Effector memory CD8-positive, alpha-beta T cell (primary cell): Measurements from ENCODE around the gene PPIC.
A peak's percentile ranks its signal among the peaks of the same experiment; 100 is the strongest.

Experiments used
- ATAC-seq: fragments of 150-1000 bp; cut with Tn5 transposase; replicated peaks from 2 replicates; pipeline ENCODE4 v1.10.0; 2021; ENCODE audit warnings: mild to moderate bottlenecking, moderate library complexity
- DNase-seq, 3 experiments: peaks; one replicate each; pipeline ENCODE4 v3.0.0; 2021
- H3K27ac Mint-ChIP-seq, 2 donors: one replicate each; pipeline ENCODE4 v1.8.0; 2022; ENCODE audit warnings: mild to moderate bottlenecking in 2 of 2, mixed read lengths in 2 of 2, moderate library complexity in 2 of 2
- H3K27me3 Mint-ChIP-seq, 2 donors: one replicate each; pipeline ENCODE4 v1.8.0; 2022; ENCODE audit warnings: mixed read lengths in 2 of 2
- H3K36me3 Mint-ChIP-seq: one replicate; pipeline ENCODE4 v1.8.0; 2022; ENCODE audit warnings: mild to moderate bottlenecking, moderate library complexity, mixed read lengths; ENCODE audit not compliant: insufficient read depth
- H3K4me1 Mint-ChIP-seq, 2 donors: one replicate each; pipeline ENCODE4 v1.8.0; 2022; ENCODE audit warnings: low read depth in 2 of 2, mixed read lengths in 2 of 2
- H3K4me3 Mint-ChIP-seq, 2 donors: one replicate each; pipeline ENCODE4 v1.8.0; 2022; ENCODE audit warnings: mild to moderate bottlenecking in 2 of 2, mixed read lengths in 2 of 2, moderate library complexity in 2 of 2
- H3K9me3 Mint-ChIP-seq, 2 donors: one replicate each; pipeline ENCODE4 v1.8.0; 2022; ENCODE audit warnings: mixed read lengths in 2 of 2
- total RNA-seq, 9 experiments: gene quantifications; one replicate each; lab custom pipeline; 2026; lab: John Stamatoyannopoulos, UW

PPIC gene
- total RNA-seq, result 0 to 1.5 (median 0) reads per million in 9 experiments

DNA sequence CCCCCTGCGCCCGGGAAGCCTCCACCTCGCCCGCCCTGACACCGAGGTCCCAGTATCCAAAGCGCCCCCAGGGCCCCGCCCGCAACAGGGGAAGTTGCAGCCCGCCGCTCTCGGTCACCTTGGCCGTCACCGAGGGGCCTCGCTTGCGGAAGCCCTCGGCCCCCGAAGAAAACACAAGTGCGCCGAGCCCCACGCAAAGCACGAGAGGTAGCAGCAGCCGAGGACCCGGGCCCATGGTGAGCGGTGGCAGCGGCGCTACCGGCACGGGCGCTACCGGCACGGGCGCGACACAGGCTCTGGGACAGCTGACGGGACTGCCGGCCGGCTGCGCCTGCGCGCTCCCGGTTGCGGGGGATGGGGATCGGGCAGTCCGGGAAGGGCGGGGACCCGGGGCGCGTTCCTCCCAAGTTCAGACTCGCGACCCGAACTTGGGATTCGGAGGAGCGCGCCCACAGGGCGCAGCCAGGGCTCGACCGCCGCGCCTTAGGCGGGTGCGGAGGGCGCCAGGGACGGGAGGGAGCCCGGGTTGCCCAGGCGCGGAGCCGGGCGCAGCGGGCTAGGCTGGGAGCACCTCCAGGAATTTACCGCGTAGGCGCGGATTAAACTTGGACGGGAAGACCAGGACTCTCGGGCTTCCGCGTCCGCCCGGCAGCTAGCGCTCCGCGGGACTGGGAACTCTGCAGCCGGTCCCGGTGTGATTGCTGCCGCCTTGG, at the start of gene PPIC:
Gene PPIC, minus strand, starts transcription at position 335 of the 713 bp plus-strand sequence. Its CDS starts 100 bp downstream, at position 235.
- no peak within 1 kb of the TSS for H3K27ac Mint-ChIP-seq
- no peak for DNase-seq
- H3K4me3 Mint-ChIP-seq, result peak within 1 kb of the TSS; percentile 59 to 72
- H3K9me3 Mint-ChIP-seq, result no peaks in the 10 kb centered on the region
- no peak for ATAC-seq
- H3K27me3 Mint-ChIP-seq, result peaks cover 66 to 74% of the 10 kb centered on the region in 2 donors
- H3K4me1 Mint-ChIP-seq, result peaks cover 9 to 10% of the 10 kb centered on the region in 2 donors
- peaks cover 2% of the 10 kb centered on the region for H3K36me3 Mint-ChIP-seq

- Mint-ChIP-seq H3K4me3 (no peak overlapping the region), H3K36me3 (peaks cover 3% of the 10 kb centered on the region), H3K9me3 (peaks cover 0 to 2% of the 10 kb centered on the region in 2 donors), H3K27ac (no peak overlapping the region), H3K4me1 (peaks cover 15 to 16% of the 10 kb centered on the region in 2 donors), H3K27me3 (peaks cover 66 to 88% of the 10 kb centered on the region in 2 donors)
- no peak for DNase-seq
- no peak for ATAC-seq
Observed at GRCh38 chr5:123085638-123086286, 49.2 kb upstream of the PPIC start.

DNA sequence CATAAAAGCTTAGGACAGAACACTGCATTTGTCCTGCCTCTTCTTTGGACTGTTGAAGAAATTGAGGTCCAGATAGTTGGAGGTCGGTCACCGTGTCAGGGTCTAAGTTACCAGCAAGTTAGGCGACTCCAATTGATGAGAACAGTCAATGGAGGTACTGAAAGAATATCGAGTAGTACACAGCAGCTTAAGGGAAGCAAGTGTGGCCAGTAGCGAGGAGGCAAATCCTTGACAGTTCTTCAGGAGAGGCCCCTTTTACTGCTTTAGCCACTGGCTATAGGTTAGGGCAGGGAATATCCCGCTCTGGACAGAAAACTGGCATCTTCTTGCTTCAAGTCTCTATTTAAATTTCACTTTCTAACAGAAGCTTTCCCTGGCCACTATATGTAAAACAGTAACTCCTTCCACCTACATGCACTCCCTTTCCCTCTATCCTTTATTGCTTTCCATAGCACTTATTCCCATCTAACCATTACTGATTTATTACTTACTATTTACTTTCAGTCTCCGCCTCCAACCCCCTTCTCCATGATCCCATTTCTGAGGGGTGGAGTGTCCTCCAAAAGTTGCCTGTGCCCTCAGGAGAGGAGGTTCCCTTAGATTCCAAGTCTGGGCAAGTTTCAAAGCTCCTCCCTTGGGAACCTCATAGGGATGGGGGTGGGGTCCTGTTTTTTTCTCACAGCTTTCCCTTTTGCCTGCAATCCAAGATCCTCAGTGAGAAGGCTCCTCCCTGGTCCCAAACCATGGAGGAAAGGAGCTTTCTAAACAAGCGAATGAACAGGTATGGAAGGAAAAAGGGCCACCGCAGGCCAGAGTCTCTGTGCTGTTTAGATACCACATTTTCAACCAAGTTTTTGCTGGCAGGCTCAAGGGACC, 48.4 kb upstream of the PPIC start:
- Mint-ChIP-seq H3K36me3 (peaks cover 3% of the 10 kb centered on the region), H3K4me3 (no peak overlapping the region), H3K9me3 (peaks cover 0 to 2% of the 10 kb centered on the region in 2 donors), H3K27ac (no peak overlapping the region), H3K27me3 (peaks cover 64 to 88% of the 10 kb centered on the region in 2 donors), H3K4me1 (peaks cover 14 to 15% of the 10 kb centered on the region in 2 donors)
- ATAC-seq, result no peak
- no peak for DNase-seq

DNA sequence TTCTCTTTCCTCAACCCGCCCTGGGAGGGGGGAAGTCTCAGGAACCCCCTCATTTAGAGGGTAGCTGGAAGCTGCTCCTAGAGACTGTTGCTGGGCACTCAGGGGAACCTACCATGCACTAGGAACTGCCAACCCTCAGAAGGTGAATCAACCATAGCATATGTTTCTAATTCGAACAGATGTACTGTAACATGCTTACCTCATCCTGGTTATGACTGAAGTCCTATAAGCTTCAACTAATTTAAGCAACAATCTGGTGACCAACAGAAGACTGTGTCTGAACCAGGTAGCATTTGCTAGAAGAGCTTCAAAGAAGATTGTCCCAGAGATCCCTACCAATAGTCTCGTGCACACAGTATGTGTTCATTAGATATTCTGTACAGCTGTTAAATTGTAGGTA, 46.8 kb upstream of the PPIC start:
- no peak for ATAC-seq
- Mint-ChIP-seq H3K9me3 (peaks cover 0 to 2% of the 10 kb centered on the region in 2 donors), H3K27me3 (peaks cover 63 to 81% of the 10 kb centered on the region in 2 donors), H3K4me3 (no peak overlapping the region), H3K4me1 (peaks cover 7 to 9% of the 10 kb centered on the region in 2 donors), H3K27ac (no peak overlapping the region), H3K36me3 (no peaks in the 10 kb centered on the region)
- DNase-seq, result no peak

DNA sequence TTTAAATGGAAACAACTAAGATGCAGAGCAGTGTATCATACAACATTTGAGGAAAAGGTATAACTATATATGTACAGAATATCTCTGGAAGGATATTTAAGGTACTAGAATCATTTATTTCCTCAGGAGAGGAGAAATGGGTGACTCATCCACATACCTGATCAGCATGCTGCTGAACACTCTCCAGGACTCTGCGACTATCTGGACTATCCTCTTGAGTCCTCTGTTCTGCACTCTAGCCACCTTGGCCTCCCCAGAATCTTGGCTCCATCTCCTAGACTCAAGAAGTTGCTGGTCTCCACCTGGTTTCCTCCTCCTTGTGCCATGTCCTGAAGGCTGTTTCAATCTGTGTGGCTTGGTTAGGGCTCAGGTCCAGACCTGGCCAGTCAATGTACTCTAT, 43.7 kb upstream of the PPIC start:
- Mint-ChIP-seq H3K9me3 (peaks cover 0 to 2% of the 10 kb centered on the region in 2 donors), H3K4me3 (no peak overlapping the region), H3K4me1 (no peaks in the 10 kb centered on the region), H3K27ac (no peak overlapping the region), H3K27me3 (peaks cover 51 to 73% of the 10 kb centered on the region in 2 donors), H3K36me3 (no peaks in the 10 kb centered on the region)
- no peak for DNase-seq
- ATAC-seq, result no peak

DNA sequence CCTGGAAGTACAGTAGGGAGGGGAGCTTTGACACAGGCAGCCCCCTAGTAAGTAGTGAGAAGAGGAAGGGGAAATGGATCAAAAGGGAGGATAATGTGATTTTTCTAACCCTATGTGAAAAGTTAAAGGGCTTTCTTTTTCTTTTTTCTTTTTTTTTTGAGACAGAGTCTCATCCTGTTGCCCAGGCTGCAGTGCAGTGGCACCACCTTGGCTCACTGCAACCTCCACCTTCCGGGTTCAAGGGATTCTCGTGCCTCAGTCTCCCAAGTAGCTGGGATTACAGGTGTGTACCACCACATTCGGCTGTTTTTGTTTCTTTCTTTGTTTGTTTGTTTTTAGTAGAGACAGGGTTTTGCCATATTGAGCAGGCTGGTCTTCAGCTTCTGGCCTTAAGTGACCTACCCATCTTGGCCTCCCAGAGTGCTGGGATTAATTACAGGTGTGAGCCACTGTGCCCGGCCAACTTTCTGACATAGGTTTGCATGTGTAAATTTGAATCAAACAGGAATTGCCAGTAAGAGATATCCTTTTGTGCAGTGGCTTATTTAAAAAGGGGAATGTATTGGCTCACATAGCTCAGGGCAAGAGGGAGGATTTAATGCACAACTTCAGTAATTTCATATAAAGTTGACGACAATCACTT, 39.1 kb upstream of the PPIC start:
- ATAC-seq (no peak), DNase-seq (no peak)
- Mint-ChIP-seq H3K36me3 (no peaks in the 10 kb centered on the region), H3K27me3 (peaks cover 37 to 50% of the 10 kb centered on the region in 2 donors), H3K4me3 (no peak overlapping the region), H3K9me3 (no peaks in the 10 kb centered on the region), H3K27ac (no peak overlapping the region), H3K4me1 (no peaks in the 10 kb centered on the region)

DNA sequence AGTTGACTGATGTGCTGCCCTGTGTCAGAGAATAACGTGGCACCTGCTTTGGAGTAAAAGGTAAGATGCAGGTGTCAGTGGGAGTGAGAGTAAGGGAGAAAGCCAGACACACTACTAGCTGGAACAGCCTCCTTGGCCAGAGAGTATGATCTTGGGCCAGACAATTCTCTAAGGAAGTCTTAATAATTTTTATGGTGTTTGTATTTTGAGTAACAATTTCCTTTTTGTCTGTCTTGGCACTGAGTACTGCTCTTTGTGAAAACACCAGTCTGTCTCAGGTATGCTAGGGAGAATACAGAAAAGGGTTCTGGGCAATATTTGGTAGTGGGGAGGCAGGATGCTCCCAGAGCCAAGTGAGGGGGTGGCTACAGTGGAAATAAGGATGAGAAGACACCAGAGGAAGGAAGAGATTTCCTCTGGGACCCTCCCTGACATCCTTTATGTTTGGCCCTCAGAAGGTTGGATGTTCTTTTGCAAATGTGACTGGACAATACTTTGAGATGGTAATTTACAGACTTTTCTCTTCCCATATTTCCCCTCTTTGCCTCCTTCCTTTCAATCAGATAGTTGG, 31.9 kb upstream of the PPIC start:
- Mint-ChIP-seq H3K4me1 (no peaks in the 10 kb centered on the region), H3K4me3 (no peak overlapping the region), H3K9me3 (no peaks in the 10 kb centered on the region), H3K27me3 (peaks cover 32 to 34% of the 10 kb centered on the region in 2 donors), H3K27ac (no peak overlapping the region), H3K36me3 (no peaks in the 10 kb centered on the region)
- ATAC-seq, result no peak
- DNase-seq, result no peak

DNA sequence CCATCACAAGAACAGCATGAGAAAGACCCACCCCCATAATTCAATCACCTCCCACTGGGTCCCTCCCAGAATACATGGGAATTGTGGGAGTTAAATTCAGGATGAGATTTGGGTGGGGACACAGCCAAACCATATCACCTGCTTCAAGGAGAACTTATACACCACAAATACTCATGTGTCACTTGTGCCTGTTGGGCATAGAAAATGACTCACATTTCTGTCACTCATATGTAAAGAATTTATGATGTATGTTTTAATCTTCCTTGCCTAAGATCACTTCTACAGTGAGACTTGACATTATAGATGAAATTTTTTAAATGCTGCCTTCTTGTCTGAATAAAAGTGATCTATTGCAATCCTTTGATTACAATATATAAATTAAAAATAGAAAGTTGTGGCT, 29.5 kb upstream of the PPIC start:
- Mint-ChIP-seq H3K27ac (no peak overlapping the region), H3K9me3 (peaks cover 0 to 10% of the 10 kb centered on the region in 2 donors), H3K4me1 (no peaks in the 10 kb centered on the region), H3K27me3 (peaks cover 24 to 34% of the 10 kb centered on the region in 2 donors), H3K4me3 (no peak overlapping the region), H3K36me3 (no peaks in the 10 kb centered on the region)
- ATAC-seq (no peak), DNase-seq (no peak)

DNA sequence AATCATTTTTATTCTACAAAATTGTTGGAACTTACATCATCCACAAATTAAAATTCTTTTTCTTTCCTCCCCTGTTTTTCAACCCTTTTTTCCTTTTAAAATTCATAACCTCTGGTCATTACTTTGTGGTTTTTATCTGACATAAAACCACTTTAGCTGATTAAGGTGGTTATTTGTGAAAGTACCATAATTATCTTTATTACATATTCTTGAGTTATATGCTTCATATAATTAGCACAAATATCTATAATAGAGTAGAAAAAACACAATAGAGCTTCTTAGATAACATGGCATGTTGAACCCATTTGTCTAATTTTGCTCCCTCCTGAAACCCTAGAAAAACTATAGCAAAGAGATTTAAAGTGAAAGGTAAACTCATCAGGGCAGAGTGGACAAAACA, 22.9 kb upstream of the PPIC start:
- H3K4me3 Mint-ChIP-seq, result no peak overlapping the region
- ATAC-seq (no peak), DNase-seq (no peak)
- H3K27ac Mint-ChIP-seq, result no peak overlapping the region
- H3K4me1 Mint-ChIP-seq, result no peaks in the 10 kb centered on the region
- H3K9me3 Mint-ChIP-seq, result peaks cover 0 to 10% of the 10 kb centered on the region in 2 donors
- peaks cover 21 to 47% of the 10 kb centered on the region in 2 donors for H3K27me3 Mint-ChIP-seq
- no peaks in the 10 kb centered on the region for H3K36me3 Mint-ChIP-seq

GRCh38 chr5:123051206-123051605, 14.7 kb upstream of the PPIC start:
- H3K4me1 Mint-ChIP-seq, result no peaks in the 10 kb centered on the region
- no peak overlapping the region for H3K4me3 Mint-ChIP-seq
- H3K27ac Mint-ChIP-seq, result no peak overlapping the region
- peaks cover 6 to 10% of the 10 kb centered on the region in 2 donors for H3K9me3 Mint-ChIP-seq
- peaks cover 44 to 53% of the 10 kb centered on the region in 2 donors for H3K27me3 Mint-ChIP-seq
- DNase-seq, result no peak
- no peak for ATAC-seq
- no peaks in the 10 kb centered on the region for H3K36me3 Mint-ChIP-seq

DNA sequence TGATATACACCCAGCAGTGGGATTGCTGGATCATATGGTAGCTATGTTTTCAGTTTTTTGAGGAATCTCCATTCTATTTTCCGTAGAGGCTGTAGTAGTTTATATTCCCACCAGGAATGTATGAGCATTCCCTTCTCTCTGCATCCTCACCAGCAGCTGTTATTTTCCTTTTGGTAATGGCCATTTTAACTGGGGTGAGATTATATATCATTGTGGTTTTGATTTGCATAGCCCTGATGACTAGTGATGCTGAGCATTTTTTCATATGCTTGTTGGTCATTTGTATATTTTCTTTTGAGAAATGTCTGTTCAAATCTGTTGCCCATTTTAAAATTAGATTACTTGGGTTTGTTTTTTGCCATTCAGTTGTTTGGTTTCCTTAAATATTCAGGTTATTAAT, 11.2 kb upstream of the PPIC start:
- DNase-seq (no peak), ATAC-seq (no peak)
- no peaks in the 10 kb centered on the region for H3K36me3 Mint-ChIP-seq
- H3K27ac Mint-ChIP-seq, result no peak overlapping the region
- no peak overlapping the region for H3K4me3 Mint-ChIP-seq
- no peaks in the 10 kb centered on the region for H3K4me1 Mint-ChIP-seq
- H3K9me3 Mint-ChIP-seq, result peaks cover 3 to 10% of the 10 kb centered on the region in 2 donors
- peaks cover 51 to 52% of the 10 kb centered on the region in 2 donors for H3K27me3 Mint-ChIP-seq

DNA sequence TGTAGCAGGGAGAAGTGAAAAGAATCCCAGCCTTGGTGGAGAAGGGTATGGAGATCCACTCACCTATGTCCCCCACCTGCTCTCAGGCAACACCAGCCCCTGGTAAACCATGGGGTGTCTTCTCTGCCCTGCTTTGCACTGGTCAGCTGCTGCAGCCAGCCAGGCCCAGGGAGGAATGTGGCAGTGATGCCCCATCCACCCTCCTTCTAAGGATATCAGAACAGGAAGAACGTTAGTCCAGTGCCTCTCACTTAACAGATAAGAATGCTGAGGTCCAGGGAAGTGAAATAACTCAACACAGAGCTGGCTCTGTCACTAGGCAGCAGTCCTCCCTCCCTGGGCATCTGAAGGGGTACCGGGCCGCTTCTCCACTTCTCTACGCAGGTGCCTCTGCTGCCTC, 9.7 kb upstream of the PPIC start:
- Mint-ChIP-seq H3K4me3 (no peak overlapping the region), H3K9me3 (no peaks in the 10 kb centered on the region)

More for the DNA sequence above, 9.7 kb upstream of the PPIC start:
- no peak for ATAC-seq
- DNase-seq, result no peak
- Mint-ChIP-seq H3K27ac (no peak overlapping the region), H3K4me1 (no peaks in the 10 kb centered on the region), H3K36me3 (no peaks in the 10 kb centered on the region), H3K27me3 (peaks cover 38 to 46% of the 10 kb centered on the region in 2 donors)
